ENCODE data around the gene EDN1.
"Not testable (repeated sequence)": the region's sequence is repeated elsewhere in the genome, so short reads cannot be mapped to it uniquely, and the experiment has no call there.

Gene EDN1

DNA sequence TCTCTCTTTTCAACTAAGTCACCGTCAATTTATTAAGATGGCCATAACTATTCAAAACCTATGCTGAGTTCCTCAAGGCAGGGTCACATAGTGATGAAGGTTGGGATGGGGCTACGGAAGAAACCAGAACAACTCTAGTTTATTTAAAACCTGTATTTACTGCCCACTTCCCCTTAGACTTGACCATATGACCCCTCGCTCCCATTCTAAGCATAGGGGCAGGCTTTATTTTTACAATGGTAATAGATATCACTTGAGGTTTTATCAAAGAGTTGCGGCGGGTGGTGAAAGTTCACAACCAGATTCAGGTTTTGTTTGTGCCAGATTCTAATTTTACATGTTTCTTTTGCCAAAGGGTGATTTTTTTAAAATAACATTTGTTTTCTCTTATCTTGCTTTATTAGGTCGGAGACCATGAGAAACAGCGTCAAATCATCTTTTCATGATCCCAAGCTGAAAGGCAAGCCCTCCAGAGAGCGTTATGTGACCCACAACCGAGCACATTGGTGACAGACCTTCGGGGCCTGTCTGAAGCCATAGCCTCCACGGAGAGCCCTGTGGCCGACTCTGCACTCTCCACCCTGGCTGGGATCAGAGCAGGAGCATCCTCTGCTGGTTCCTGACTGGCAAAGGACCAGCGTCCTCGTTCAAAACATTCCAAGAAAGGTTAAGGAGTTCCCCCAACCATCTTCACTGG, 5.5 kb downstream of the EDN1 start:
- no peak for DNase-seq

DNA sequence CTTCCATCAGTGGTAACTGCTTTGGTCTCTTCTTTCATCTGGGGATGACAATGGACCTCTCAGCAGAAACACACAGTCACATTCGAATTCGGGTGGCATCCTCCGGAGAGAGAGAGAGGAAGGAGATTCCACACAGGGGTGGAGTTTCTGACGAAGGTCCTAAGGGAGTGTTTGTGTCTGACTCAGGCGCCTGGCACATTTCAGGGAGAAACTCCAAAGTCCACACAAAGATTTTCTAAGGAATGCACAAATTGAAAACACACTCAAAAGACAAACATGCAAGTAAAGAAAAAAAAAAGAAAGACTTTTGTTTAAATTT, 6.1 kb downstream of the EDN1 start:
- DNase-seq, result no peak

DNA sequence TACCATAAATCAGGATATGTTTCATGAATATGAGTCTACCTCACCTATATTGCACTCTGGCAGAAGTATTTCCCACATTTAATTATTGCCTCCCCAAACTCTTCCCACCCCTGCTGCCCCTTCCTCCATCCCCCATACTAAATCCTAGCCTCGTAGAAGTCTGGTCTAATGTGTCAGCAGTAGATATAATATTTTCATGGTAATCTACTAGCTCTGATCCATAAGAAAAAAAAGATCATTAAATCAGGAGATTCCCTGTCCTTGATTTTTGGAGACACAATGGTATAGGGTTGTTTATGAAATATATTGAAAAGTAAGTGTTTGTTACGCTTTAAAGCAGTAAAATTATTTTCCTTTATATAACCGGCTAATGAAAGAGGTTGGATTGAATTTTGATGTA, 6.4 kb downstream of the EDN1 start:
- no peak for DNase-seq

DNA sequence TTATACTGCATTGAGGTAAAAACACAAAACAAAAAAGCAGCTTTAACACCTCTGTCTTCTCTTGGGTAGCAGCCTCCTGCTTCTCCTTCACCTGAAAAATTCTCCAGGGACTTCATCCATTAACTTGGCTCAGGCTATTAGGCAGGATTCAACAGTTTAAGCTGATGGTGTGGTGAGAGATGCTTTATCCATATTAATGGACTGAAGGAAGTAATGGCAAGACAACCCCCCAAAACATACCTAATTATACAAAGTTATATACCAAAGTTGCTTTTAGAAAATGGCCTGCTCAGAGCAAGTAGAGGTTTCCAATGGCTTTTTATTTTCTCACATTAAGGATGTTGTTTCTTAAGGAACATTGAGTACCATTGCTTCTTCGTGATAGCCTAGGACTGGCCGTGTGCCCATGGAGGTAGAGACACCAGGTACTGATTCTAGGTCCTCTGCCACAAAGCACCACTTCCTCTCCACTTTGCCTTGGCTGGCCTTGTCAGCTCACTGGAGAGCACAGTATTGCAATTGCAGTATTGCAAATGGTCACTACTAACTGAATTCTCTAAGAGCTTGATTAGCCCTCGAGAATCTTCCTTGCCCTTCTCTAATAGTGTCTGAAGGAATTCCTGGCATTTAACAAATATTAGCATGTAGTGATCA, 7.3 kb downstream of the EDN1 start:
- no peak for DNase-seq

DNA sequence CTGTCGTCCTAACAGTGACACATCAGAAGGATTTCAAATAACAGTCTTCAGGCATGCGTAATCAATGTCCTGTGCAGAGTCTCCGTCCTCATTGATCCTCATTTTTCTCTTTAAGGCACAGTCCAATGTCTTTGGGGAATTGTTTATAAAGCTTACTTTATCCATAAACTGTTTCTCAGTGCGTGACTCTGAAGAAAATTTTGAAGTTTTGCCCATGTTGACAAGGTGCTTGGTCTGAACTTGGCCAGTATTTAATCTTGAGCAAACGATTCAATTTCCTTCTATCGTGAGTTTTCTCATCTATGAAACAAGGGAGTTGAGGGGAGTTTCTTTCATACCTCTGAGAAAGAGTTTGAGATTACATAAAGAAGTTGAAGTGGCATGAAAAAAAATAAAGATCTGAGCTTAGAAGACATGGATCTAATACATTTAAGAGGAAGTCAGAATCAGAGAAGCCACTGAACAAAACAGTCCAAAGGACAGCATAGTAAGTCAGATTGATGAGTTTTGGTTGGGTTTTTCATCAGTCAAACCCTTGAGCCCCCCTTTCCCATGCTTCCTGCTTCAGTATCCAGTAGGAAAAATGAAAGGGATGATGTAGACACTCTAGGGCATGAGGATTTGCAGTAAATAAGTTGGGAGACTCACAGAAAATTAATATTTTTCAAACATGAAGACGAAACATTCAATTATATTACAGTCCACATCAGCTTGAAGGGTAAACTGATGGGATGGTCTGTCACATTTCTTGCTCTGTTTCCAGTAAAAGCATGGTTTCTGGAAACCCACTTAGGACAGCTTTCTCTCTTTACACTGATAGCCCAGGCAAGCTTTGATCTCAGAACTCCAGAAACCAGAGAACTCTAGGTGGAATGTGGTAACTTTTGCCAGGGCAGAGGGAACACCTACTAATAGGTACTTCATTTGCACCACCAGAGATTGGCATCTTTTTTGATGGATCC, 8.1 kb downstream of the EDN1 start:
- DNase-seq, result no peak

DNA sequence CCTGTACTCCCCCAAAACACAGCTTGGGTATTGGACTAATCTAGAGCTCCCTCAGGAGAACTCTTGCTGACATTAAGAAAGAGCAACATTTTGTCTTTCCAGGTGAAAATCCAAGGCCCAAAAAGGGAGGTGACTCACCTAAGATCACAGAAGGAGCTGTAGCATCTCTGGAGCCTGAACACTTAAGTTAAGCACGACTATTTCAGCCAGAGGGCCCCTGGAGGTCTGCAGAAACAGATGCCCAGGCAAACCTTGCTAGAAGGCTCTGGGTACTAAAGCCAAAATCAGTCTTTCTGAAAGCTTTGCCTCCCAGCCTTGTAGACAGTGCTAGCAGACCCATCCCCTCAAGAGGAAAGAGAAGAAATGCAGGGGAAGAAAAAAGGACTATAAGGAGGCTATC, 8.8 kb downstream of the EDN1 start:
- DNase-seq, result no peak

DNA sequence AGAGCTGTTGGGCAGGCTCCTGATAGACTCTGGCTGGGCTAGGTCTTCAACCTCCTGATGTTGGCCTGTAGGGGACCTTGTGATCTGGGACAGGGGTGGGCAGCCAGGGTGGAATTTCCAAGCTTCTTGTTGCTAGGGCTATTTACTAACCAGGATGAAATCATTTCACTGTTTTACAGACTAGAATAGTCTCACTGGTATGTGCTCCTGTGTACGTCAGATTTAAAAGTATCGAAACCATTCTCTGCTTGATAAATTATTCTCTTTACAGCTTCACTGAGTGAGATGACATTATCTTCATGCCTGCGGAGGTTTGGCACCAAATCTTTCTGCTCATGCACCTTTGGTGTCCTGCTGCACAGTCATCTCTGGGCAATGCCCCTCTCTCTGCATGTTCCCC, 10.9 kb downstream of the EDN1 start:
- DNase-seq, result no peak

DNA sequence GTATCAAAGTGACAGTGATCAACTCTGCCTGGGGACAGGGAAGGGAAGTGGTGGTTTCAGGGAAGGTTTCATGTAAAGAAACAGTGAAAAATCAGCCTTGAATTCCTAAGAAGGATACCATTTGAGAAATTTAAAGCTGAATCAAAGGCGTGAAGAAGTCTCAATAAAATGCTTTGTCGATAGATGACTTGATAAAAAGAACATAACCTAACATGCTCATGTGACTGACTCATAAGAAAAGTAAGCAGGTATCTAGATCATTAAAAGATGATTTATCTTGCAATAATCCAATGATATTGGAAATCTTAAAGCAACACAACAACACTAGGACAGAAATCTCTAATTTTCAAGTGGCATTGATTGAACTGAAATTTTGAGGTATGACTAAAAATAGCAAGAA, 14.3 kb downstream of the EDN1 start:
- no peak for DNase-seq

DNA sequence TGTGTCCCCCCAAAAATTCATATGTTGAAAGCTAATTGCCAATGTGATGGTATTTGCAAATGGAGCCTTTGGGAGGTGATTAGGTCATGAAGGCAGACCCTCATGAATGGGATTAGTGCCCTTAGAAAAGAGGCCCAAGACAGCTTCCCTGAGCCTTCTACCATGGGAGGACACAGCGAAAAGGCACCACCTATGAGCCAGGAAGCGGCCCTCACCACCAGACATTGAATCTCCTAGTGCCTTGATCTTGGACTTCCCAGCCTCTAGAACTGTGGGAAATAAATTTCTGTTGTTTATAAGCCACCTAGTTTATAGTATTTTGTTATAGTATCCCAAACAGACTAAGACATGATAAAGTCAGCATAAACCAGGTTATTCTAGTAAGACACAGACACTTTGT, 18.9 kb downstream of the EDN1 start:
- DNase-seq, result no peak

DNA sequence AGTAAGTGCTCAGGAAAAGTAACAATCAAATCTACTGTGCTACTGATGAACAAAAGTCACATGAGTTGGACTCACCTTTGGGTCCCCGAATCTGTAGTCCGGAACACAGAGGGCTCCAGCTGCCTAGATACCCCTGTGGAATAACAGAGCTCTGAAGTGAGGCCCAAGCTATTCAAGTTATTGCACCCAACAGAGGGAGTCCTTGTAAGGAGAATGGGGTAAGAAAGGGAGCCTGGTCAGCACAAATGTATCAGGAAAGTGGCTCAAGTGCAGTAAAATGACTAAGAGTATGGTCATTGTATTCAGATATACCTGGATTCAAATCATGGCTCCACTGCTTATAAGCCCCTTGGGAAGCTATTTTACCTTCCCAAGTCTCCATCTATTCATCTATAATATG, 20.9 kb downstream of the EDN1 start:
- DNase-seq, result no peak

DNA sequence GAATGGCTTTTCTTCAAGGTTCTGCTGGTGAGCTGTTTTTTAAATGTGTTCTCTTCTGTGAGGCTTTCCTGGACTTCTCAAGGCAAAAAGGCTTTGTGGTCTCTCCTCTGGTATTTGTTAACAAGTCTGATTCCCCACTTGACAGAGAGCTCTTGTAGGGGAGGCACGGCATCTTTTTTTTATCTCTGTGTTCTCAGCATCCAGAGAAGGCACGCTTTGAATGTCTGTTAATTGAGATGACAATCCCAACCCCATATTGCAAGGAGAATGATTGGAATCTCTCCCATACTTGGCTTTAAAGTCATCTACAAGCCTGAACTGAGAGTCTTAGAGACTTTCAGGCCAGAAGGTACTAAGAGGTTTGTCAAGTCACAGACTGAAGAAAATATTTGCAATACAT, 22.6 kb downstream of the EDN1 start:
- no peak for DNase-seq

DNA sequence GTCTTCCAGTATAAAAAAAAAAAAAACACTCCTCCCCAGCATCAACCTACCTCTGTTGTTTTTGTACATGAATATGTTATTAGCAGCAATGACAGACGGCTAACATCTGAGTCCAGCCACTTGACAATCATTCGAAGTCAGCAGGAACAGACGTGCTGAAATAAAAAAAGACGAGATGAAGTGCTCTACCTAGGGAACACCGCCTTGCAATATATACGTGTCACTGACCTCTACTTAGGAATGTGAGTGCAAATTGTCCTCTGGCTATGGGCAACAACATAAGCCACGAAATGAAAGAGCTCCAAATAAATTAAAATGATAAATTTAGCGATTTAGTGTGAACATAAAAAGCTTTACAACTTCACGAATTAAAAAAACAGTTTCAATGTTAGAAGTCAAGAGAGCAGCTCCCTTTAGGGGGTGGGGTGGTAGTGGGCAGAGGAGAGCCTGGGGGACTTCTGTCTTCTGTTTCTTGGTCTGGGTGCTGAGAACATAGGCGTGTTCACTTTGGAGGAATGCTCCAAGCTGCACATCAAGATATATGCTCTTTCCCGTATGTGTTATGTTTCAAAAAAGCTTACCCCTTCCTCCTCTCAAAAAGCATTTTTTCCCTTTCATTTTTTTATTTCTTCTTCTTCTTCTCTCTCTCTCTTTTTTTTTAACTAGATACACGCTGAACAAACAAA, 23.3 kb downstream of the EDN1 start:
- DNase-seq, result no peak

DNA sequence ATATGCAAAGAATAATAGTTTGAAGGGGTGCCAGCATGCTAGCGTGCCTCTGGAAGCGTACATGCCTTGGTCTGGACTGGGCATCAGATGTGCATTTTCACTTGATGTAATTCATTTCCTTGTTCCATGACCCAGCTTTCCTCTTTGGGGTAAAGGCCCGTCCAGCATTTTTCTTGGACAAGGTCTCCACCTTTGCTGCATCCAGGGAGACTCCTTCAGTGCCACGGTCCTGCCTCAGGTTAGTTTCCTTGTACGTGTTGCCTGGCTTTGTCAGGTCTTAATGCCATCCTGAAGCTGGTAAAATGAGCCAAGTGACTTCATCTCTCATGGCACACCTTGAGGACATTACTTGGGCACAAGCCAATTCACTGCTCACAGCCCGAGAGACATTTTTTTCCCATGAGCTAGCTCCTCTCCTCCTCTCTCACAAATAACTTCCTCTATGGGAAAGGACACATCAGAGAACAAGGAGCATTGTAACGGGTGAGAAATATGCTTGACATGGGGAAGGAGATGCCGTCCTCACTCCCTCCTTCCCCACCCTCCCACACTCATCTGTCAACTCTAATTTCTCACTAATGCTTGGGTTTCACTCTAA, 23.9 kb downstream of the EDN1 start:
- DNase-seq, result no peak

DNA sequence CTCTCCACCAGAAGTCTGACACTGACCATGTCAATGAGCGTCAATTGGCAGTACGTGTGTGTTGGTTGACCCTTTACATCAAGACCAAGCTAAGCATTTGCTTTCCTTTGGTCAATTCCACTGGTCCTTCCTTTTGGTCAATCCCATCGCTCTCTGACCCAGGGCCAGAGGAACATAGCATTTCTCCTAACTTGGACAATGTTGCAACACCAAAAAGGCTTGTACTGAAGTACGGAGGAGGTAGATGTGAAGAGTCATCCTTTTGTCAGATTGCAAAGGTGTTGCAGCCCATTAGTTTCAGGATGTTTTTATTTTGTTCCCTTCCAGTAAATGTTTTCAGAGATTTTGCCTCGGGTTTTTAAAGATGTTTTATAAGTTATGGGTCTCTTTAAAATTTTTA, 24.6 kb downstream of the EDN1 start:
- DNase-seq, result no peak

DNA sequence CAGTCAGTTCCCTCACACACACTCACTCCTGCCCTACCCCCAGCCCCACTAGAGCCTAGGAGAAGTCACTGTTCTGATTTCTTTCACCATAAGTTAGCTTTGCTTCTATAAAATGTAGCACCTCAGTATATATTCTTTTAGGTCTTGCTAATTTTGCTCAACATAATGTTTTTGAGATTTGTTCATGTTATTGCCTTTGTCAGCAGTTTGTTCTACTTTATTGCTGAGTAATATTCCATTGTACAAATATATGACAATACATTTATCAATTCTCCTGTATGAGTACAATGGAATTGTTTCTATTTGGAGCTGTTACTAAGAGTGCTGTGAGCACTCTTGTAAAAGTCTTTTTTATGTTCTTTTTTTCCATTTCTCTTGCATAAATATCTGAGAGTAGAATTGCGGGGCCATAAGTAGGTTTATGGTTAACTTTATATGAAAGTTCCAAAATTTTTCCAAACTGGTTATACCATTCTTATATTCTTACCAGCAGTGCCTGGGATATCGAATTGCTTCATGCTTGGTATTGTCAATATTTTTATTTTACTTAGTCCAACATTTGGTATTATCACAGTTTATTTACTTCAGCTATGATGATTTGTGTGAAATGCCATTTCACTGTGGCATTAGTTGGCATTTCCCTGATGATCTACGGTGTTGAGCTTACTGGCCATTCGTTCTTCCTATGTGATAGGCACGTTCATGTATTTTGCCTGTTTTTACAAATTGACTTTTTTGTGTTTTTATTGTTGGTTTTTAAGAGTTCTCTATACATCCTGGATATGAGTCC, 25.3 kb downstream of the EDN1 start:
- no peak for DNase-seq

DNA sequence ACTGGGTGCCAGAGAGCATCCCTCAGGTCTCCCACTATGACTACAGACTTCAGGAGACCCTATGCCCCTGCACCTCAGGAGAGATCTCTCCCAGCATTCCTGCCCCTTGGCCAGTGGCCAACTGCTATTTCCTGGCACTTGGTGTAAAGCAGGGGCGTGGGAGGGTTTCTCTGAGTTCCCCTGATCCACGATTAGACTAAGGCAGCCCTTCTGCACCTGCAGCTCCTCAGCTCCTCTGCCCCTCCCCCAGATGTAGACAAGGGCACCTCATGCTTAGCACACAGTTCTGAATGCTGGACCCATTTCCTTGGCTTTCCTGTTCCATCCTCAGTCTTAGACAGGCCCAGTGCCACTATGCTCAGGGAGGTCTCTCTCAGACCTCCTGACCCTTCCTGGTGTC, 28.6 kb downstream of the EDN1 start:
- no peak for DNase-seq

DNA sequence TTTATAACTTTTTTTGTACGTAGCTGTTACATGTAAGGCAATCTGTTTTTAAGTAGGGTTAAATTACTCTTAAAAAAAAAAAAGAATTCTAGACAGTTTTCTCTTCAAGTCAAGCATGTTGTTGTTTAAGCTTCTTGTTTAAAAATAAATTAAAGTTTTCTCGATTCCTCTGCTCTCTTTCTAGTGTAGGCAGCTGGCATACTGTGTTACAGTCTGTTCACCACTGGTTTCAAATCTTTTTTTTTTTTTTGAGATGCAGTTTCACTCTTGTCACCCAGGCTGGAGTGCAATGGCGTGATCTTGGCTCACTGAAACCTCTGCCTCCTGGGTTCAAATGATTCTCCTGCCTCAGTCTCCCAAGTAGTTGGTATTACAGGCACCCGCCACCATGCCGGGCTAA, 29.9 kb downstream of the EDN1 start:
- not testable (repeated sequence) for DNase-seq

DNA sequence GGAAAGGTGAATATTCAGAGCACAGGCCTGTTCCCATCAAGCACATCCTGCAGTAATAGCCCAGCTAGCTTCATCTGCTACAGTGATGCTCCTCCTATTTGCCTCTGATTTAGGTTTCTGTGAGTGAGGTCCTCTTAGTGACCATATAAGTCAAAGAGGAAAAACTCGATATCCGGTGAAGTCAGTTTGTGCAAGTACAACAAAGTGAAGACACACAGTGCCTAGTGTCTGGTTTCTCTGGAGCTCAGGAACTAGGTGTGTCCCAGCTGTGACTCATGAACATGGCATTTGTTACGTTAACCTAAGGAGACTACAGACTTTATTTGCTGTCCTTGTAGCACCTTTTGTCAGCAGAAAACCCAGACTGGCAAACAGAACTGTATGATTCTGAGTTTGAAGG, 33.9 kb downstream of the EDN1 start:
- DNase-seq, result no peak

DNA sequence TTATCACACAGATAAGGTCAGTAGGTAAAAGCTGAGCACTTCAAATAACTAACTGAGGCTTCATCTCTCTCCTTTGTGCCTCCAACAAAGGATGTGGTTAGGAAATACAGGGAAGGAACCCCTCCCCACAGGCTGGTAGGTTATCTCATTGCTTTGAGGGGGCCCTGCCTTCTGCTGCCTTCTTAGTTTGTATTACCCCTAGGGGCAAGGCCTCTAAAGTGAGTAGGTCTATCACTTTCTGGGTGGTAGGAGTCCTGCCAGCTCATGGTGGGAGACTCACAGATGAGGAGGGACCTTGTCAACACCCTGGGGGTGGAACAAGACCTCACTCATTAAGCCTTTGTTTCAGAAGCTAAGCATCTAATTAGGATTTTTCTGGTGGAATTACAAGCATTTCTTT, 34.6 kb downstream of the EDN1 start:
- DNase-seq, result no peak

DNA sequence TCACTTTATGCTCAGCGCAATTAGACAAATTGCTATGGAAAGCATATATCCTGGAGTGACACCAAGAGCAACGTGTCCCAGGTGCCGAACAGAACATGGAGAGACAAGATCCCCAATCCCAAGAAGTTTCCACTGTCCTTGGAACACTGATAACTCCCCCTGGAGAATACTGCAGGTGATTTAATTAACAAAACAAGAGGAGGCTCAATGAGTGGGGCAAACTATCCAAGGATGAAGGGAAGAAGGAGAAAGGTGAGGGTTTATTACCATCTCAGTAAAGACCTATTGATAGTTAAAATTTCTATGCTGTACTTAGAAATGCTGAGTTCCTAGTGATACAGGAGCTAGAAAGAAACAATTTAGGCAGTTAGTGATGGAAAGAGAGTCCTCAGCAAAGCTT, 35.7 kb downstream of the EDN1 start:
- no peak for DNase-seq

DNA sequence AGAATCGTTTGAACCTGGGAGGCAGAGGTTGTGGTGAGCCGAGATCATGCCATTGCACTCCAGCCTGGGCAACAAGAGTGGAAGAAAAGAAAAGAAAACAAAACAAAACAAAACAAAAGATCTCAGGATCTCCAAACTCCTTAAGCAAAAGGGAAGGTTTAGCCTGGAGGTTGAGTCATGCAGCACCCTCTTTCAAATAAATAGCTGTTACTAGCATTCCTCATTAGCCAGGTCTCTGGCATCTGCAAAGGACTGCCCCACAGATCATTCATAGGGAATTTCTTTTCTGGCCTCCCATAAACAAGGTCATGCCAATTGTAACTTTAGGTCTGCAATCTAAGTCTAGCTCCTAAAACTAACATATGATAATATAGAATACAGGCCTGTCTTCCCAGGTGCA, 37.2 kb downstream of the EDN1 start:
- DNase-seq, result no peak

DNA sequence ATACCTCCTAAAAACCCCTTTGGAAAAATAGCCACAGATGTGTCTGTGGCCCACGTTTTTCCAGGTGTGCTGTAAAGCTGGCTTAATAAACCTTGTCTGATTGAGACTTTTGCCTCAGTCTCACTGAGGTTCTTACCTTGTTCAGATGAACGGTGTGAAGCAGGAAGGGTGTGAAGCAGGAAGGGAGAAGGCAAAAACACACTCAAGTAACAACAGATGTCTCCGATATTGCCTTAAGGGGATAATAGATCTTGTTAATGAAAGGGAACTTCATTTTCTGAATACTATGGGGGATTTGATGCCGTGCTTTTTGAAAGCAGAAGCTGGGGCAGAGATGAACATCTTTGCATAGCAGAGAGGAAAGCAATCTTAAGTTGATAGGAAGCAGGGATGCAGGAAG, 37.8 kb downstream of the EDN1 start:
- no peak for DNase-seq

Data from activated CD4-positive, alpha-beta T cell treated with anti-CD3 and anti-CD28 coated beads for 48 hours (primary cell).